GM21381 (cell line): ENCODE results near the gene TSPAN12.
"Not testable (repeated sequence)": the region's sequence is repeated elsewhere in the genome, so short reads cannot be mapped to it uniquely, and the experiment has no call there.

ENCODE experiments used
- ATAC-seq: cut with Tn5 transposase; IDR thresholded peaks from one replicate; pipeline ENCODE4 v1.9.1; 2021; ENCODE audit warnings: mild to moderate bottlenecking, moderate library complexity; ENCODE audit not compliant: unreplicated experiment

Gene TSPAN12

GRCh38 chr7:120806669-120807068 is 51.3 kb downstream of the TSPAN12 start:
- ATAC-seq: peak; percentile 57

GRCh38 chr7:120805636-120806388 is 52.1 kb downstream of the TSPAN12 start:
- ATAC-seq: peak; percentile 66

- ATAC-seq: no peak
Measured at GRCh38 chr7:120802751-120803150, 55.2 kb downstream of the TSPAN12 start.

GRCh38 chr7:120799813-120800475 is 58.0 kb downstream of the TSPAN12 start:
- no peak for ATAC-seq

GRCh38 chr7:120799147-120799546 is 58.8 kb downstream of the TSPAN12 start:
- ATAC-seq: no peak

- ATAC-seq: no peak
Measured at GRCh38 chr7:120797026-120797645, 60.8 kb downstream of the TSPAN12 start.

- no peak for ATAC-seq
Measured at GRCh38 chr7:120794106-120794729, 63.7 kb downstream of the TSPAN12 start.

GRCh38 chr7:120793213-120793936 is 64.6 kb downstream of the TSPAN12 start:
- no peak for ATAC-seq

- ATAC-seq: no peak
Measured at GRCh38 chr7:120792861-120793130, 65.1 kb downstream of the TSPAN12 start.

GRCh38 chr7:120792091-120792860 is 65.7 kb downstream of the TSPAN12 start:
- ATAC-seq: peak; percentile 91

- no peak for ATAC-seq
Measured at GRCh38 chr7:120785095-120785494, 72.8 kb downstream of the TSPAN12 start.

- no peak for ATAC-seq
Measured at GRCh38 chr7:120783721-120784120, 74.2 kb downstream of the TSPAN12 start.

GRCh38 chr7:120783273-120783672 is 74.7 kb downstream of the TSPAN12 start:
- no peak for ATAC-seq

GRCh38 chr7:120781924-120782323 is 76.0 kb downstream of the TSPAN12 start:
- not testable (repeated sequence) for ATAC-seq

GRCh38 chr7:120780938-120781337 is 77.0 kb downstream of the TSPAN12 start:
- no peak for ATAC-seq

GRCh38 chr7:120780451-120780850 is 77.5 kb downstream of the TSPAN12 start:
- ATAC-seq: not testable (repeated sequence)

- ATAC-seq: not testable (repeated sequence)
Measured at GRCh38 chr7:120779078-120779477, 78.9 kb downstream of the TSPAN12 start.

- no peak for ATAC-seq
Measured at GRCh38 chr7:120775755-120776154, 82.2 kb downstream of the TSPAN12 start.

- no peak for ATAC-seq
Measured at GRCh38 chr7:120774481-120774880, 83.5 kb downstream of the TSPAN12 start.

GRCh38 chr7:120770206-120770605 is 87.7 kb downstream of the TSPAN12 start:
- no peak for ATAC-seq
